Measurements from ENCODE around the gene ZNF827. TPM values are rescaled to one million over a fixed set of nuclear protein-coding genes. Genes with fewer than 3 reads are reported as not detected.

Gene ZNF827
- total RNA-seq, 1 experiment from 2014 or later, result 29.4 TPM

- Histone ChIP-seq H3K79me2 (ENCODE audit: insufficient read depth, low read length) (no peaks in the 10 kb centered on the region; the same call in 1 of the 2 replicates), H3K23me2 (ENCODE audit: insufficient read length, low read depth, low read length, poor library complexity, severe bottlenecking) (no peaks in the 10 kb centered on the region), H3K9ac (ENCODE audit: extremely low read depth, insufficient read length, low read length) (no peak overlapping the region), H3K14ac (ENCODE audit: insufficient read depth, low read length) (no peak overlapping the region), H3K18ac (ENCODE audit: insufficient read length, low read depth, low read length) (no peak overlapping the region), H3K23ac (ENCODE audit: insufficient read length, low read depth, low read length) (no peak overlapping the region), H2BK5ac (ENCODE audit: insufficient read length, low read length) (no peak overlapping the region), H3T11ph (ENCODE audit: low read length) (no peak overlapping the region), H3K27ac (ENCODE audit: insufficient read length, low read depth, low read length) (no peak overlapping the region), H2AFZ (ENCODE audit: low read length) (no peak overlapping the region), H4K91ac (ENCODE audit: insufficient read length, low read depth, low read length) (no peak overlapping the region), H3K4me1 (ENCODE audit: insufficient read depth, low read length) (no peaks in the 10 kb centered on the region), H3K4me2 (ENCODE audit: insufficient read depth, insufficient read length, low read length) (no peak overlapping the region), H4K5ac (ENCODE audit: insufficient read length, low read depth, low read length) (no peak overlapping the region), H2BK15ac (ENCODE audit: low read depth, low read length) (no peak overlapping the region), H3K79me1 (ENCODE audit: insufficient read depth, low read depth, low read length, poor library complexity, severe bottlenecking) (no peaks in the 10 kb centered on the region), H2BK20ac (ENCODE audit: low read depth, low read length, poor library complexity, severe bottlenecking) (no peak overlapping the region), H3K4ac (ENCODE audit: low read depth, low read length) (no peak overlapping the region), H2AK5ac (ENCODE audit: insufficient read length, low read length) (no peak overlapping the region), H4K8ac (replicated peaks; ENCODE audit: insufficient read length, low read depth, low read length) (no peak overlapping the region), H3K27me3 (ENCODE audit: insufficient read depth, low read length) (no peaks in the 10 kb centered on the region), H2BK12ac (ENCODE audit: insufficient read length, low read depth, low read length) (no peak overlapping the region), H3K56ac (ENCODE audit: insufficient read length, low read depth, low read length) (no peak overlapping the region), H3K9me3 (ENCODE audit: control insufficient read depth, low read depth, low read length) (no peaks in the 10 kb centered on the region), H4K20me1 (ENCODE audit: control insufficient read depth, insufficient read depth, insufficient read length) (no peaks in the 10 kb centered on the region), H2BK120ac (ENCODE audit: low read depth, low read length, poor library complexity, severe bottlenecking) (no peak overlapping the region)
- no peaks in the 10 kb centered on the region for H3K9me3 Mint-ChIP-seq
- TF ChIP-seq, protein P1, sequence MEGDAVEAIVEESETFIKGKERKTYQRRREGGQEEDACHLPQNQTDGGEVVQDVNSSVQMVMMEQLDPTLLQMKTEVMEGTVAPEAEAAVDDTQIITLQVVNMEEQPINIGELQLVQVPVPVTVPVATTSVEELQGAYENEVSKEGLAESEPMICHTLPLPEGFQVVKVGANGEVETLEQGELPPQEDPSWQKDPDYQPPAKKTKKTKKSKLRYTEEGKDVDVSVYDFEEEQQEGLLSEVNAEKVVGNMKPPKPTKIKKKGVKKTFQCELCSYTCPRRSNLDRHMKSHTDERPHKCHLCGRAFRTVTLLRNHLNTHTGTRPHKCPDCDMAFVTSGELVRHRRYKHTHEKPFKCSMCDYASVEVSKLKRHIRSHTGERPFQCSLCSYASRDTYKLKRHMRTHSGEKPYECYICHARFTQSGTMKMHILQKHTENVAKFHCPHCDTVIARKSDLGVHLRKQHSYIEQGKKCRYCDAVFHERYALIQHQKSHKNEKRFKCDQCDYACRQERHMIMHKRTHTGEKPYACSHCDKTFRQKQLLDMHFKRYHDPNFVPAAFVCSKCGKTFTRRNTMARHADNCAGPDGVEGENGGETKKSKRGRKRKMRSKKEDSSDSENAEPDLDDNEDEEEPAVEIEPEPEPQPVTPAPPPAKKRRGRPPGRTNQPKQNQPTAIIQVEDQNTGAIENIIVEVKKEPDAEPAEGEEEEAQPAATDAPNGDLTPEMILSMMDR (conservative IDR thresholded peaks at IDR 0.05), result no peak
- no peak for DNase-seq
- no peaks in the 10 kb centered on the region for H3K27me3 Mint-ChIP-seq (ENCODE audit: low read depth)
- no peaks in the 10 kb centered on the region for H3K4me1 Mint-ChIP-seq
- H3K36me3 Mint-ChIP-seq (ENCODE audit: insufficient read depth in 1 of 3, low read depth in 3 of 3), result no peaks in the 10 kb centered on the region
- no CpG with 5 or more reads among the region's 3 CpGs for WGBS (ENCODE audit: extremely low coverage, insufficient read length, low lambda C conversion rate)
- no peak overlapping the region for H3K4me3 Mint-ChIP-seq
- no peak overlapping the region for H3K27ac Mint-ChIP-seq
These were observed 40.5 kb upstream of the ZNF827 start for GRCh38 chr4:145979160-145979559.

Measured in H9 (cell line).